T-helper 22 cell (primary cell): ENCODE measurements around the gene ZSCAN18.

Source experiments
- DNase-seq: peaks from one replicate; pipeline ENCODE4 v3.0.0-alpha.2; 2020; ENCODE audit warnings: low read depth

Gene ZSCAN18

DNA sequence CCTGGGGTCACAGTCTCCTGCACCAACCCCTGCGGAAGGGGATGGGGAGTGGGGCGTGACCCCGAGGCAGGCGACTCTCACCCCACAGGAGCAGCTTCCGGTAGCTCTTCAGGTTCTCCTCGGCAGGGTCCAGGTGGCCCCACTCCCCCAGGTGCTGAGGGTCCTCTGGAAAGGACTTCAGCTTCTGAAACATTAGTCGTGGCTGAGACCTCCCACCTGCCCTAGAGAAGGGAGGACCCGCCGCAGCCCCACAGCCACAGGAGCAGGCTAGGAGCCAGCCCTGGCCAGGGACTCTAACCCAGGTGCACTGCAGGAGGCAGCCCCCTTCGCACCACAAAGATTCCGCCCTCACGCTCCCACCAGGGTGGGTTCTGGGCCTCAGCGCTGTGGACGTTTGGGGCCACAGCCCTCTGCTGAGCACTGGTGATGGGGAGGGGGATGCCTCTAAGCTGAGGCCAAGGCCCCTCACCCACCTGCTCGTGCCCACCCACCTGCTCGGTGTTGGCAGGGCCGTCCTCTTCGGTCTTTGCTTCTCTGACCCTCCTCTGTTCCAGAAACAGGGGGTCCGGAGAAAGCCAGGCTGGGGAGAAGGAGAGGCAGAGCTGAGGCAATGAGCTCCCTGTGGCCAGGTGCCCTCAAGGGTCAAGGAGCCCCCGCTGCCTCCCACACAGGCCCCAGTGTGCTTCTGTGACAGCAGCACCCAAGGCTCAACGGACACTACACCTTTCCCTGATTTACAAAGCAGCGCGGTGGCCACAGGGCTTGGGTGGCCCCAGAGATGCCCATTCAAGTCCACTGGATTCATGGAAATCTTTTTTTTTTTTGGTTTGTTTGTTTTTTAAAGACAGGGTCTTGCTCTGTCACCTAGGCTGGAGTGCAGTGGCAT is 11.0 kb downstream of the ZSCAN18 start:
- no peak for DNase-seq

- DNase-seq, result no peak
Observed at GRCh38 chr19:58085348-58085875, 12.6 kb downstream of the ZSCAN18 start.

- DNase-seq, result no peak
Observed at GRCh38 chr19:58084596-58085347, 13.3 kb downstream of the ZSCAN18 start.

GRCh38 chr19:58083021-58083420 is 15.0 kb downstream of the ZSCAN18 start:
- DNase-seq, result no peak

GRCh38 chr19:58079792-58080191 is 18.2 kb downstream of the ZSCAN18 start:
- no peak for DNase-seq

- DNase-seq, result no peak
Observed at GRCh38 chr19:58067240-58067912, 30.7 kb downstream of the ZSCAN18 start.

- no peak for DNase-seq
Observed at GRCh38 chr19:58063712-58064111, 34.3 kb downstream of the ZSCAN18 start.

DNA sequence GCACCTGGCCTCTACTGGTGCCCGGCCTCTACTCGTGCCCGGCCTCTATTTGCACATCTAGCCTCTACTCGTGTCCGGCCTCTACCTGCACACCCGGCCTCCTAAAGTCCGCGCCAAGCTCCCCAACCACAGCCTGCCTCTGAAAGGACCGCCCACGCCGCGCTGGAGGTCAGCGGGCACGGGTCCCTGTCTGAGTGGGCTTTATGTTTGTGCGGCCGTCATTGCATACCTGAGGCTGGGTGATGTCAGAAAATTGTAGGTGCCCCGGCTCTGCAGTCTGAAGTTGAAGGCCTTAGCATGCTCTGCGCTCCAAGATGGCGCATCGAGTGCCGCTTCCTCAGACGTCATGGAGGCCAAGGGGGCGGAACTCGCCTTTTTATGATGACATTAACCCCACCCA is 37.8 kb downstream of the ZSCAN18 start:
- DNase-seq, result no peak

GRCh38 chr19:58059671-58060078 is 38.4 kb downstream of the ZSCAN18 start:
- no peak for DNase-seq

- no peak for DNase-seq
Observed at GRCh38 chr19:58059003-58059670, 38.9 kb downstream of the ZSCAN18 start, which contains the start of gene ZNF135. Gene ZNF135 (plus strand): TSS chr19:58059282. CDS start chr19:58060003, 721 bp downstream.

DNA sequence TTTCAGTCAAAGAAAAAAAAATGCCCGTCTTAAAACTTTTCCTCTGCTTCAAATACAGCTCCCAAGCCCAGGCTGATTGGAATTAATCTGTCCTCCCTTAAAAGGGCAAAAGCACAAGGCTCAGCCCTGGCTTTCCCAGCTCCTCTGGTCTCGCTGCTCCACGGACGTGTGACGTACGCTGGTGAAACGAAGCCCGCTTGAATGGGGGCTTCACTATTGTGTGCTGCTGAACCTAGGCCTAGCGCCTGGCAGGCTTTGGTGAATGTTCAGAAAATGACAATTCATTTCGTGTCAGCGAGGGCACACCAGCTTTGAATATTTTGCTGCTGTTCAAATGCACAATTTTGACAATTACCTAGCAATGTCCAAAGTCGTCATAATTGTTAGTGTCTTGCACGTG is 39.6 kb downstream of the ZSCAN18 start:
- no peak for DNase-seq

- DNase-seq, result no peak
Observed at GRCh38 chr19:58056861-58057260, 41.2 kb downstream of the ZSCAN18 start.

DNA sequence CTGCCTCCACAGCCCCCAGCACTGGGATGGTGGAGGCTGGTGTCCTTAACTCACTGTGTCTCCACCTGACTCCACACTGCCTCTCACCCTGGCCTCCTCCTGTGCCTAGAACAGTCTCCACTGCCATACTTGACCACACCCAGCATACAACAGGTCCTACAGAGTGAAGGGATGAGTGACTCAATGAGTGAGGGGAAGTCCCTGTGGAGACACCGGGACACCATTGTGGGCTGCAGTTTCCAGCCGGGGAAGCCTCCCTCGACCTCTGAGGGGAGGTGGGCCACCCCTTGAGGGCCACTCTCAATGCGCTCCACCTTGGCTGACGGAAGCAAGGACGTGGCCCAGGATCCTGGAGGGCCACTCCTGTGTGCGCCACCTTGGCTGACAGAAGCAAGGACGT is 41.8 kb downstream of the ZSCAN18 start:
- DNase-seq, result no peak

- DNase-seq, result no peak
Observed at GRCh38 chr19:58054901-58055874, 42.8 kb downstream of the ZSCAN18 start.

DNA sequence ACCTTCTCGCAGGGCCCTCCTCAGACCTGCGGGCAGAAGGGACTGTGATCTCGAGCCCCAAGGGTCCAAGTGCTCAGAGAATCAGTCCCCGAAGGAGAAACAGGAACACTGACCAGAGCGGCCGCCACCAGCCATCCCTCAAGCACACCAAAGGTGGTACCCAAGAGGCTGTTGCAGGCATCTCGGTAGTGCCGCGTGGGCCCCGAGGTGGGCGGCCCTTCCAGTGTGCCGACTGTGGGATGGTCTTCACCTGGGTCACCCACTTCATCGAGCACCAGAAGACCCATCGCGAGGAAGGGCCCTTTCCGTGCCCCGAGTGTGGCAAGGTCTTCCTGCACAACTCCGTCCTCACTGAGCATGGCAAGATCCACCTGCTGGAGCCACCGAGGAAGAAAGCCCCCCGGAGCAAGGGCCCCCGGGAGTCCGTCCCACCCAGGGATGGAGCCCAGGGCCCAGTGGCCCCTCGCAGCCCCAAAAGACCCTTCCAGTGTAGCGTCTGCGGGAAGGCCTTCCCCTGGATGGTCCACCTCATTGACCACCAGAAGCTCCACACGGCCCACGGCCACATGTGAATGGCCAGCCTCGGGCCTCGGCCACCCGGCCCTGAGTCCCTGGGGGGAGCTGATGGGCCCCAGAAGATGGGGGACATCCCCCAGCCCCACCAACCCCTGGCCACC is 44.4 kb downstream of the ZSCAN18 start:
- no peak for DNase-seq

GRCh38 chr19:58052256-58052655 is 45.8 kb downstream of the ZSCAN18 start:
- no peak for DNase-seq

GRCh38 chr19:58047672-58048071 is 50.4 kb downstream of the ZSCAN18 start:
- DNase-seq, result no peak

GRCh38 chr19:58046856-58047255 is 51.2 kb downstream of the ZSCAN18 start:
- DNase-seq, result no peak

DNA sequence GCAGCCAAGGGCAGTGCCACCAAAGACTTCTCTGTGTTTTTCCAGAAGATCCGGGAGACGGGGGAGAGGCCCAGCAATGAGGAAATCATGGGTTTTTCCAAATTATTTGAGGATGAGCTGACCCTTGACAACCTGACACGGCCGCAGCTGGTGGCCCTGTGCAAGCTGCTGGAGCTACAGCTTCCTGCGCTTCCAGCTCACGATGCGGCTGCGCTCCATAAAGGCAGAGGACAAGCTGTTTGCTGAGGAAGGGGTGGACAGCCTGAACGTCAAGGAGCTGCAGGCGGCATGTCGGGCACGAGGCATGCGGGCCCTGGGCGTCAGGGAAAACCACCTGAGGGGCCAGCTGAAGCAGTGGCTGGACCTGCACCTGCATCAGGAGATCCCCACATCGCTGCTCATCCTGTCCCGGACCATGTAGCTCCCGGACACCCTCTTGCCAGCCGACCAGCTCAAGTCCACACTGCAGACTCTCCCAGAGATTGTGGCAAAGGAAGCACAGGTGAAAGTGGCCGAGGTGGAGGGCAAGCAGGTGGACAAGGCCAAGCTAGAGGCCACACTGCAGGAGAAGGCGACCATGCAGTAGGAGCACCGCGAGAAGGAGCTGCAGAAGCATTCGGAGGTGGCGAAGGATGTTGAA is 52.5 kb downstream of the ZSCAN18 start:
- DNase-seq, result no peak
